PC-3 (cell line): Measurements from ENCODE around the gene PRRT2. TPM values are rescaled to one million over a fixed set of nuclear protein-coding genes. Genes with fewer than 3 reads are reported as not detected.
A peak's percentile ranks its signal among the peaks of the same experiment; 100 is the strongest.

Experiments
- ATAC-seq: fragments of 200-7000 bp; cut with Tn5 transposase; 2 replicates; pipeline ENCODE4 v1.9.1; 2020; ENCODE audit warnings: mild to moderate bottlenecking, moderate library complexity
- BruUV-seq: library from RNA; stranded (reverse); fragments of 400-500 nt; replicated peaks from 2 replicates; lab custom pipeline; 2021; lab: Mats Ljungman, UMichigan
- CTCF ChIA-PET: fragments of 300-600 bp; sonication (Branson Sonifier 250); formaldehyde crosslinking; loops from one replicate; lab custom pipeline; 2022; ENCODE audit warnings: antibody characterized with exemption; lab: Charles Lee
- POLR2A ChIA-PET: fragments of 300-600 bp; sonication (Branson Sonifier 250); formaldehyde crosslinking; loops from one replicate; lab custom pipeline; 2022; ENCODE audit warnings: antibody characterized with exemption; ENCODE audit not compliant: unreplicated experiment; lab: Charles Lee
- DNase-seq: peaks from one replicate; pipeline ENCODE4 v3.0.0-alpha.2; 2015
- H2AFZ ChIP-seq: fragments of 300-600 bp; sonication (generic); 2 replicates; pipeline ENCODE4 v1.6.0; 2016; ENCODE audit warnings: antibody characterized with exemption, low read length
- H3F3A ChIP-seq: fragments of 300-600 bp; sonication (generic); one replicate; pipeline ENCODE4 v1.6.0; 2017; ENCODE audit warnings: antibody characterized with exemption, low read length, control low read depth, mild to moderate bottlenecking; ENCODE audit not compliant: unreplicated experiment
- H3K27ac ChIP-seq: fragments of 300-600 bp; sonication (generic); 2 replicates; pipeline ENCODE4 v1.5.1; 2016; ENCODE audit warnings: mild to moderate bottlenecking, low read length
- H3K27me3 ChIP-seq: fragments of 300-600 bp; sonication (generic); 2 replicates; pipeline ENCODE4 v1.6.1; 2016; ENCODE audit warnings: low read length, mixed read lengths
- H3K36me3 ChIP-seq: fragments of 300-600 bp; sonication (generic); 2 replicates; pipeline ENCODE4 v1.6.1; 2016; ENCODE audit warnings: low read depth, mixed run types, low read length, mixed read lengths
- H3K4me1 ChIP-seq: fragments of 300-600 bp; sonication (generic); 2 replicates; pipeline ENCODE4 v1.5.1; 2016; ENCODE audit warnings: low read length; ENCODE audit not compliant: insufficient read depth
- H3K4me2 ChIP-seq: fragments of 300-600 bp; sonication (generic); 2 replicates; pipeline ENCODE4 v1.6.0; 2016; ENCODE audit warnings: low read length
- H3K4me3 ChIP-seq: fragments of 300-600 bp; sonication (generic); 2 replicates; pipeline ENCODE4 v1.5.1; 2016; ENCODE audit warnings: mild to moderate bottlenecking, low read length, mixed read lengths
- H3K79me2 ChIP-seq: fragments of 300-600 bp; sonication (generic); 2 replicates; pipeline ENCODE4 v1.6.1; 2017; ENCODE audit warnings: low read length, mixed read lengths
- H3K9ac ChIP-seq: fragments of 300-600 bp; sonication (generic); 2 replicates; pipeline ENCODE4 v1.6.0; 2016; ENCODE audit warnings: mild to moderate bottlenecking, low read length
- H3K9me2 ChIP-seq: fragments of 300-600 bp; sonication (generic); replicated peaks from 2 replicates; pipeline ENCODE4 v1.6.1; 2016; ENCODE audit warnings: mixed run types, low read length, mixed read lengths
- H3K9me3 ChIP-seq: fragments of 300-600 bp; sonication (generic); 2 replicates; pipeline ENCODE4 v1.6.1; 2016; ENCODE audit warnings: low read length, mixed read lengths
- H4K20me1 ChIP-seq: fragments of 300-600 bp; sonication (generic); 2 replicates; pipeline ENCODE4 v1.6.1; 2016; ENCODE audit warnings: low read length, mixed read lengths
- EZH2 ChIP-seq: fragments of 300-600 bp; sonication (generic); IDR thresholded peaks from one replicate; pipeline ENCODE4 v1.6.1; 2017; ENCODE audit warnings: antibody characterized with exemption, mild to moderate bottlenecking, low read length; ENCODE audit not compliant: unreplicated experiment
- EZH2phosphoT487 ChIP-seq: fragments of 300-600 bp; sonication (generic); IDR thresholded peaks from 2 replicates; pipeline ENCODE4 v1.6.1; 2018; ENCODE audit warnings: mild to moderate bottlenecking, antibody characterized with exemption, low read length, borderline replicate concordance
- intact Hi-C: fragments of 100-400 bp; cut with micrococcal nuclease; formaldehyde crosslinking; loops from 2 replicates; pipeline ENCODE4 v1.9.0; 2023
- total RNA-seq: library from RNA; depleted of rRNA; stranded (reverse); fragments of >200 nt; gene quantifications from 2 replicates; pipeline ENCODE4 v1.2.3, GENCODE V29; 2014; rRNA removed
- TF ChIP-seq, protein P1 (sequence below): fragments of 300-600 bp; sonication (generic); conservative IDR thresholded peaks from 2 replicates; pipeline ENCODE4 v1.5.1; 2017; ENCODE audit warnings: antibody characterized with exemption, low read depth, mild to moderate bottlenecking, low read length

Gene PRRT2
- total RNA-seq, 1 experiment from 2014 or later = 0.40 TPM

DNA sequence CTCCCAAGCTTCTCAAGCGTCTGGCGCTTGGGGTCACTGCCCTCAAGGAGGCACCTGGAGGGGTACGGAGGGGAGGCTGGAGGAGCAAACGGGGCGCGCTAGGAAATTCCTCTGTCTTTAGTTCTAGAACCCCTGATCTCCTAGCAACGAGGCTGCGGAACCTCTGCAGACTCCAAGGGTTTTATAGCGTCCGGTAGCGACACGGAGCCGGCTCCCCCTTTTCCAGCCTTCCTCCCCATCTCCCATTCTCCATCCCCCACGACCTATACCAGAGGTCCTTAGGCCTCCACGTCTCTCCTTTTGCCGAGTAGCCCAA, 51.6 kb downstream of the PRRT2 start:
- ATAC-seq = no peak
- ChIA-PET POLR2A (no interaction called here), CTCF (interaction anchor here (1.0 kb wide), 1 partner anchor 36 kb away, joined by 3 read pairs; the partner anchor contains the start of genes ASPHD1 and SEZ6L2)
- Histone ChIP-seq H3K9me2 (no peaks in the 10 kb centered on the region), H4K20me1 (no peaks in the 10 kb centered on the region), H3K27me3 (no peaks in the 10 kb centered on the region), H3K36me3 (no peaks in the 10 kb centered on the region), H3K4me1 (no peaks in the 10 kb centered on the region), H3K4me2 (peak overlapping the region; percentile 92), H3K9ac (no peak overlapping the region), H3K27ac (no peak overlapping the region), H3K79me2 (peaks cover 17% of the 10 kb centered on the region), H3K9me3 (no peaks in the 10 kb centered on the region), H3F3A (no peaks in the 10 kb centered on the region), H2AFZ (peak overlapping the region; percentile 65), H3K4me3 (no peak overlapping the region)
- TF ChIP-seq, protein P1, sequence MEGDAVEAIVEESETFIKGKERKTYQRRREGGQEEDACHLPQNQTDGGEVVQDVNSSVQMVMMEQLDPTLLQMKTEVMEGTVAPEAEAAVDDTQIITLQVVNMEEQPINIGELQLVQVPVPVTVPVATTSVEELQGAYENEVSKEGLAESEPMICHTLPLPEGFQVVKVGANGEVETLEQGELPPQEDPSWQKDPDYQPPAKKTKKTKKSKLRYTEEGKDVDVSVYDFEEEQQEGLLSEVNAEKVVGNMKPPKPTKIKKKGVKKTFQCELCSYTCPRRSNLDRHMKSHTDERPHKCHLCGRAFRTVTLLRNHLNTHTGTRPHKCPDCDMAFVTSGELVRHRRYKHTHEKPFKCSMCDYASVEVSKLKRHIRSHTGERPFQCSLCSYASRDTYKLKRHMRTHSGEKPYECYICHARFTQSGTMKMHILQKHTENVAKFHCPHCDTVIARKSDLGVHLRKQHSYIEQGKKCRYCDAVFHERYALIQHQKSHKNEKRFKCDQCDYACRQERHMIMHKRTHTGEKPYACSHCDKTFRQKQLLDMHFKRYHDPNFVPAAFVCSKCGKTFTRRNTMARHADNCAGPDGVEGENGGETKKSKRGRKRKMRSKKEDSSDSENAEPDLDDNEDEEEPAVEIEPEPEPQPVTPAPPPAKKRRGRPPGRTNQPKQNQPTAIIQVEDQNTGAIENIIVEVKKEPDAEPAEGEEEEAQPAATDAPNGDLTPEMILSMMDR = 0 out of 2 replicates have a peak, but pooled peaks have one; percentile 11
- TF ChIP-seq EZH2 (no peak), EZH2phosphoT487 (no peak)
- no TSS peak for BruUV-seq
- intact Hi-C loops = loop anchor here (2.0 to 5.0 kb wide), 3 partner anchors 46 to 159 kb away; partner anchors contain the start of genes C16orf92, INO80E and PAGR1
- DNase-seq = no peak

DNA sequence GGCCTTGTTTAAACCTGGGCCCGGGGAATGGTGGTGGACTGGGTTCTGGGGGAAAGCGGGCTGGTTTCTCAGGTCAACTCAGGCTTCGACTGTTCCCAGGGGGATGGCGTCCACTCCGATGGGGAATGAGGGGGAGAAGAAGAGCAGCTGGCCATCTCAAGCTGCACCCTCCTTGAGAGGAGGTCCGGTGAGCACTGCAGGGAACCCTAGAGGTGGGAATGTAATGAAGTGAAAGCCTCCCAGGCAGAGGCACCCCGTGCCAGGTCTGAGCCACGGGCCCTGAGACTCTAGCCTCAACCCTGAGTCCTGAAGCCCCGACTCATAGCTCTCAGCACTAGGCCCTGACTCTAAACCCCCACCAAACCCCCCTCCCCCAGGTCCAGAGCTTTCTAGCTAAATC, 52.2 kb downstream of the PRRT2 start:
- TF ChIP-seq, protein P1 = no peak
- TF ChIP-seq EZH2phosphoT487 = no peak
- TF ChIP-seq EZH2 = no peak
- no TSS peak for BruUV-seq
- DNase-seq = no peak
- CTCF ChIA-PET = interaction anchor here (0.6 kb wide), 1 partner anchor 46 kb away, joined by 7 read pairs; no protein-coding TSS in a partner anchor
- Histone ChIP-seq H3K4me2 (no peak overlapping the region), H3K27ac (no peak overlapping the region), H3K4me3 (no peak overlapping the region), H3F3A (no peaks in the 10 kb centered on the region), H2AFZ (no peak overlapping the region), H3K79me2 (peaks cover 17% of the 10 kb centered on the region), H3K9me3 (no peaks in the 10 kb centered on the region), H4K20me1 (no peaks in the 10 kb centered on the region), H3K36me3 (no peaks in the 10 kb centered on the region), H3K9me2 (no peaks in the 10 kb centered on the region), H3K9ac (no peak overlapping the region), H3K4me1 (no peaks in the 10 kb centered on the region), H3K27me3 (no peaks in the 10 kb centered on the region)
- POLR2A ChIA-PET = no interaction called here
- ATAC-seq = no peak
- intact Hi-C loops = loop anchor here (5.0 kb wide), 2 partner anchors 47 to 158 kb away; partner anchors contain the start of genes C16orf92 and PAGR1

Other genes with a start within 250 kb of the PRRT2 start
- not detected in 2 replicates for gene SPN, start 148.9 kb upstream of the PRRT2 start, total RNA-seq
- 0.22 and 1.3 TPM in 2 replicates for gene QPRT, start 133.0 kb upstream of the PRRT2 start, total RNA-seq
- not detected in 2 replicates for gene C16orf54, start 66.2 kb upstream of the PRRT2 start, total RNA-seq
- not detected in 2 replicates for gene ZG16, start 33.9 kb upstream of the PRRT2 start, total RNA-seq
- 87.6 and 93.1 TPM in 2 replicates for gene KIF22, start 21.4 kb upstream of the PRRT2 start, total RNA-seq
- gene MAZ, start 5.7 kb upstream of the PRRT2 start, total RNA-seq = 279 and 358 TPM in 2 replicates
- gene PAGR1, start 4.0 kb downstream of the PRRT2 start, total RNA-seq = 53.8 and 76.7 TPM in 2 replicates
- gene MVP, start 8.3 kb downstream of the PRRT2 start, total RNA-seq = 27.3 and 36.1 TPM in 2 replicates
- gene CDIPT, start 51.0 kb downstream of the PRRT2 start, total RNA-seq = 60.5 and 86.2 TPM in 2 replicates
- gene SEZ6L2, start 87.4 kb downstream of the PRRT2 start, total RNA-seq = 23.7 and 25.3 TPM in 2 replicates
- gene ASPHD1, start 88.3 kb downstream of the PRRT2 start, total RNA-seq = 2.0 and 3.9 TPM in 2 replicates
- gene KCTD13, start 114.0 kb downstream of the PRRT2 start, total RNA-seq = 8.2 and 30.2 TPM in 2 replicates
- gene TMEM219, start 149.9 kb downstream of the PRRT2 start, total RNA-seq = 53.0 and 60.9 TPM in 2 replicates
- gene TAOK2, start 161.7 kb downstream of the PRRT2 start, total RNA-seq = 34.1 and 47.4 TPM in 2 replicates
- 18.4 and 26.8 TPM in 2 replicates for gene HIRIP3, start 183.4 kb downstream of the PRRT2 start, total RNA-seq
- gene INO80E, start 184.0 kb downstream of the PRRT2 start, total RNA-seq = 60.6 and 70.3 TPM in 2 replicates
- 4.6 and 5.2 TPM in 2 replicates for gene DOC2A, start 198.8 kb downstream of the PRRT2 start, total RNA-seq
- not detected in 2 replicates for gene C16orf92, start 211.0 kb downstream of the PRRT2 start, total RNA-seq
- gene TLCD3B, start 219.1 kb downstream of the PRRT2 start, total RNA-seq = 0.29 and 0.47 TPM in 2 replicates